HG03571 (cell line): Measurements from ENCODE around the gene PTPRM.

Experiments
- ATAC-seq: cut with Tn5 transposase; IDR thresholded peaks from one replicate; pipeline ENCODE4 v1.9.1; 2021; ENCODE audit not compliant: unreplicated experiment

Gene PTPRM

GRCh38 chr18:8337211-8337610 is 770.1 kb downstream of the PTPRM start:
- ATAC-seq, result no peak

DNA sequence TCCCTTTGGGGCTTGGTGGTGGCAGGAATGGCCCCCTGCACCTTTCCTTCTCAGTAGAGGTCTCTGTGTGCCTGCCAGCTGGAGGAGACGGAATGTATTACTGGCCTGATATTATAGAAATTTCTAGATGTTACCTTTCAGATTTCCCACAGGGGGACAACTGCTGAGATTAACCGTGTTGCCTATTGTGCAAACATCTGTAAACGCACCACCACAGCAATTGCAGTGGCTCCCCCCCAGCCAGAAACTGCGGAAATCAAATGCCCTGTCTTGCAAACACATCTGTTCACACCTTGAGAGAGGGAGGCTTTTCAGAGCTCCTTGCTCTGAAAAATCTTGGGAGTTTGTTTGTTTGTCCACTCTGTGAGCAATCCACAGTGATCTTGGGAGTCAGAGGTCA is 772.1 kb downstream of the PTPRM start:
- ATAC-seq, result no peak

GRCh38 chr18:8339952-8340351 is 772.8 kb downstream of the PTPRM start:
- no peak for ATAC-seq

- no peak for ATAC-seq
Observed at GRCh38 chr18:8341481-8342230, 774.5 kb downstream of the PTPRM start.

DNA sequence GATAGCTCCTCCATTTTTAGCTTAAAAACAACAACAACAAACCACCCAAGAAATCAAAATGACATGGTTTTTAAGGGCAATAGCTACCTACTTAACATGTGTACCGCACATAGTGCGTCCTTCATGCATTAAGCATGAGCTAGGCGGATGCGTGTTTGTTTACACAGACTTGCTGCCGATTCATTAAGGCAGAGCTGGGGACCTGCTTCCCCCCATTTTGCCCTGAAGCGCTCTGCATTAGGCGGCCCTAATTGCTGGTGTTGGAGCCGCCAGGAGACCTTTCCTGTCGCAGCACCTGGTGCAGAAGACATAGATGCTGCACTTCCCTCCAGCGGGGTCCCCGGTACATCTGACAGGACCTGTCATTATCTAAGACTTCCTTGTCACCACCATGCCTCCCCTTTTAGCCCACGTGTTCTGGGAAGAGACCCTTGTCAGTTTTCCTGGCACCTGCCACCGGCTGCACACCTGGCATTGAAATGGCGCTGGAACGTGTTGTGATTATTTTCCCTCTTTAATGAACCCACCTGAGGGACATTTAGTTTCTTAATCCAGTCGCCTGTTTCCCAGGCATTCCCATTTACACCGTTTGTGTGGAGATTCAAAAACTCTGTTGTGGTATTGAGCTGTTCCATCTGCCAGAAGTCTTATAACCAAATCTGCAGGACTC is 781.1 kb downstream of the PTPRM start:
- no peak for ATAC-seq

DNA sequence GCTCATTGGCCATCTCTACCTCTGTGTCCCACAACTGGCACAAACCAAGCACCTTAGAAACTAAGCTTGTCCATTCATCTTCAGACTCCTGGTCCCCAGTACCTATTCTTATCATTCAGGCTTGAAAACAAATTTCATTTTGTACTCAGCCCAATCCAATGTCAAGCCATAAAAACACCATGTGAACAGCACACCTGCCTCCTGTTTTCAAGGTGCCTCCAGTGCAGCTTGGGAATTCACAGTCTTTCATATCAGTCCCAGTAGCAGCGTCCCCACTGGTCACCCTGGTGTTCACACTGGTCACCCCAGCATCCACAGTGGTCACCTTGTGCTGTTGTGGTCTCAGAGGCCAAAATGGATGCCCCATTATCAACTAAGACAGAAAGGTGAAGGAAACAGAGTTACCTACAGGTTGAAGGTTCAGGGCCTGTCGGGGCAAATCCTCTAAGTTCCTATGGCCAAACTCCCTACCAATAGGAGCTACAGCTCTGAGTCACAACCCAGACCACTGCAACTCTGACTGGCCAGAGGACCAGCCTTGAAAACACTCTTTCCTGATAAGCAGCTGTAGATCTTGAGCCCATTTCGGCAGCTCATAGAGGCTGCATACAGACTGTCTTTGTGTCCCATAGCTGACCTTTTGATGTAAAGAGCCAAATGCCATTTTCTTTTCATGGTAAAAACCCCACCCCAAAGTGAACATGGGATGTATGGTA is 782.6 kb downstream of the PTPRM start:
- no peak for ATAC-seq

- no peak for ATAC-seq
Observed at GRCh38 chr18:8350628-8351027, 783.5 kb downstream of the PTPRM start.

- no peak for ATAC-seq
Observed at GRCh38 chr18:8351161-8351560, 784.0 kb downstream of the PTPRM start.

DNA sequence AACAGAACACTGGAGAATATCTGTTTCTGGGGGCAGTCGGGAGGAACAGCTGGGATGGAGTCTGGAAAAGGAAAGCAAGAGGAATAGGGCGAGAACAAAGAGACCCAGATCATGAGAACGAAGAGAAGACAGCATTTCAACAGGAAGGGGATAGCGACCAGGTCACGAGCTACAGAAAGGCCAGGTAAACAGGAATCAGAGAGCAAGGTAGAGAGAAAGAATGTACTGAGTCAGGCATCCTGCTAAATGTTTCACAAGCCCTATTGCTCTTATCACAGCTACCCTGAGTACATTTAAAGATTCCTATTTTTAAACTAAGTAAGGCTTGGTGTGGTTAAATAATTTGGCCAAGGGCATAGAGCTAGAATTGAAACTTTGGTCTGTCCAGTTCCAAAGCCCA is 787.2 kb downstream of the PTPRM start:
- no peak for ATAC-seq

DNA sequence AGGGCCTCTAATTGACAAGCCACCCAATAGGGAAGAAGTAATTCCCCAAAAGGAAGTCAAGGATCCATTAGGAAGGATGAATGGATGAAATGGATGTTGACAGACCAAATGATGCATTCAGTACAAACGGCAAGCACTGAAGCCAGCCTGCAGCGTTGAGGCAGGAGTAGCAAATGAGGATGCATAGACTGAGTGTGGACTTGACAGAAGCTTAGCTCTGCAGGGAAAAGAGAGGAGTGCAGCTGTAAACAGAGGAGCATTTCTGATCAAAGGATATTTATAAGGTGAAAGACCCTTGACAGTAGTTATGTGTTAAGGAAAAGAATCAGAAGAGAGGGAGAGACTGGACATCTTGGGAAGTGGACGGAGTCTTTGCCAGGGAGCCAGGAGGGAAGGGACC is 788.9 kb downstream of the PTPRM start:
- no peak for ATAC-seq

DNA sequence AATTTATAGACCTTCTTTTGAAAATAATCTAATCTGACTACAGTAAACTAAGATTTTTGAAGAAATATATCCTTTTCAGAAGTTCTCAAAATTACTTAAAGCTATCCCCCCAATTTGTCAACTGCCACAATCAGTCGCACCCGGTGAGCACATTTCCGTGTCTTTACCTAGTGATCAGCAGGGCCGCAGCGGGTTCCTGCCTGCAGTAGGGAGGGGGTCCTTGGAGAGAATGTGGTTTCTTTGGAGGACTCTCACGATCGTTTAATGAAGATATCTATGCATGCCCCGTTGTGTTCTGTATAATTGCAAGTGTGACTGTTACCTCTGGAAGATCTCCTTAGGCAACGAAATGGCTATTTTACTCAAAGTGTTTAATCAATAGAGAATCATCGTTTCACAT is 790.2 kb downstream of the PTPRM start:
- ATAC-seq, result no peak

DNA sequence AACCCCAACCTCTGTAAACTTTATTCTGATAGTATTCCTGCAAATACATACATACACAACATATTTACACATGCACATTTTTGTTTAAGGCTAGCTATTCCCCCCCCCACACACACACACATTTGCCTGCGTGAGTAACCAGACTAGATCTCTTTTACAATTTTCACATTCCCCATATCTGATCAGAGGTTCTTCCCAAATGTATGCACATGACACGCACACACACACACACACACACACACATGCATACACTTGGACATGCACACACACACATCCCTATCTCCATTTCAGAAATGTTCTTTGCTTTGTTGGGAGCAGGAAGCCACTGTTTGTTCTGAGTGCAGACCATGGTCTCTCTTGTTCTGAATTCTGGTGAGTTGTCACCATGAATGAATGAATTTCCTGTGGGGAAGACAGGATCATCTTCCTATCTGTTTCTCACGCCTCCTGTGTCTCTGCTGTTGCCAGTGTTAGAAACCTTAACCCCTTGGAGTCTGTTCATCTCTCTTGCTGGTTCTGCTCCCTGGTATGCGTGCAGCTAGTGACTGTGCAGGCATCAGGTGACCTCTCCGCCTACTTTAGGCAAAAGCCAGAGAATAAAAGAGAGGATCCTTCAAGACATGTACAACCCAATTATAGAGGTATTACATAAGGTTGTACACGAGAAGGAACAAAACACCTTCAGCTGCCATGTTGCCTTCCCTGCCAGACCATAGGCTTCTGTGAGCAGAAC is 791.1 kb downstream of the PTPRM start:
- no peak for ATAC-seq

GRCh38 chr18:8359076-8359475 is 792.0 kb downstream of the PTPRM start:
- no peak for ATAC-seq

DNA sequence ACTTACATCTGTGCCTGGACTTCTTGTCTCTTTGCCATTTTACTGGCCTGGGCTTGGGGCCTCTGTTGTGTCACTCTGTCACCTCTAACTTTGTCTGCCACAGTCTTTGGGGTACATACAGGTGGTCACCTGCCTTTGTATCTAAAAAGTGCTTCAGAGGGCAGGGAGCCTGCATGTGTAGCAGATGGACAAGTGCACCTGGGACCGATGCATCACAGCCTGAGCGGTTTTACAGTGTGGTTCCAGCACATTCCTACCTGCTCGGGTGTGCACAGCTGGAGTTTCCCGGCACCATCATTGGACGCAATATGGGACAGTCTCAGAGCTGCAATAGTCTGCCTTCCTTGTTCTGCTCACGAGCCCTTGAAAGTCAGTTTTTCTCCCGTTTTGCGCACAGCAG is 792.4 kb downstream of the PTPRM start:
- no peak for ATAC-seq

DNA sequence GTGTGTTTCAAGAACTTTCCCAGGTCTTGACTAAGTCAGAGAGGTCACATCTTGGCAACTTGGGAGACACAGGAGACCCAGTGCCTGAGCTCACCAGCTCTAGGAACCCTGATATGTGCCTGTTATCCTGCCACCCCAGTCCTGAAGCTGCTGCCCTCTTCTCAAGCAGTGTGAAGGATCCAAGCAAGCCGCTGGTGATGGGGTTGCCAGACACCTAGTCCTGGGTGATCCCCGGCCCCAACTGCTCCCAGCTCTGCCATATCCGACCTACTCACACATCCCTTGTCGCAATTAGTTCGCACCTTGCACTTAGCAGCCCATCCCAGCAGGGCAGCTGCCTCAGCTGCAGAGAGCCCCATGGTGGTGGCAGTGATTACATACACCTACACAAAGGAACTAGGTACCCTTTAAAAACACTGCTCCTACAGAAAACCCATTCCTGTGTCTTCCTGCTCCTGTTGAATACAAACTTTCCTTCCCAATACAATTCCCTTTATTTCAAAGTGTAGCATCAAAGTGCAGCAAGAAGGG is 794.9 kb downstream of the PTPRM start:
- no peak for ATAC-seq

- no peak for ATAC-seq
Observed at GRCh38 chr18:8362863-8363262, 795.7 kb downstream of the PTPRM start.

DNA sequence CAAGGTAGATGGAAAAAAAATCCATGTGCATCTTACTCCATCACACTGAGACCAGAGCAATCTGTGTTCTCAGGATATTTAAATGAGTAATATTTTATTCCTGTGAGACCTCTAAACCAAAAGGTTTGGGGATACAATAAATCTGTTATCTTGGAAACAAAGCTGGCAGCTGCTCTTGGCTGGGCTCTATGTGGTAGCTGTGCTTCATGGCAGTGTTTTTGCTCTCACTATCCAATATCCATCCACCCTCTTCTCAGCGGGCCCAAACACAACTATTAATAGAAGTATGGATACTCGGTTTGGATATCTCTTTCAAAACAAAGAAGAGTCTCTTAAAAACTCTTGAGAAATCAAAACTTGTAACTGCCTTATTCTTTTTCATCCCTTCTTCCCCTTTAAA is 797.3 kb downstream of the PTPRM start:
- no peak for ATAC-seq

GRCh38 chr18:8365006-8365405 is 797.9 kb downstream of the PTPRM start:
- no peak for ATAC-seq

- no peak for ATAC-seq
Observed at GRCh38 chr18:8365528-8365927, 798.4 kb downstream of the PTPRM start.

DNA sequence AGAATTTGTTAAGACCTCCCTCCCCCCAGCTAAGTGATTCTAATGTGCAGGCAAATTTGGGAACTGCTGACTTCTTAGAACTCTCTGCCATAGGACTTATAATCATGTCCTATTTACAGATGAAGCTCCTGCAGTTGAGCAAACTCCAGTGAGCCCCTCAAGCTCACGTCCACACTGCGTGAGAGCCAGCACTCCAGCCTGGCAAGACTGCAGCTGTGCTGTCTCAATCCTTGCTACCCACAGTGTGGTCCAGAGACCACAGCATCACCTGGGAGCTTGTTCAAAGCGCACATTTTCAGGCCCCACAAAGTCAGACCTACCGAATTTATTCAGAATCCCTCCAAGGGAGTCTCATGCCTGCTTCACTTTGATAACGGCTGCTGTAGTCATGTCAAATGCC is 799.0 kb downstream of the PTPRM start:
- ATAC-seq, result no peak

- no peak for ATAC-seq
Observed at GRCh38 chr18:8366656-8367055, 799.5 kb downstream of the PTPRM start.
